ENCODE measurements around the gene CCDC198.

DNA sequence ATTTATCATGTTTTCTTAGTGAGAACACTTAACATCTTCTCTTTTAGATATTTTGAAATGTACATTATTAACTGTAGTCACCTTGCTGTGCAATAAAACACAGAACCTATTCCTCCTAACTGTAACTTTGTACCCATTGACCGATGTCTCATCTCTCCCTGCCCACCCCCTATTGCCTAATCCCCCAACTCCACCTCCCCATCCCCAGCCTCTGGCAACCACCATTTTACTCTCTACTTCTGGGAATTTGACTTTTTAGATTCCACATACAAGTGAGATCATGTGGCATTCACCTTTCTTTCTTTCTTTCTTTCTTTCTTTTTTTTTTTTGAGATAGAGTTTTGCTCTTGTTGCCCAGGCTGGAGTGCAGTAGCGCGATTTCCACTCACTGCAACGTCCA is 4.4 kb upstream of the CCDC198 start:
- TF ChIP-seq, protein P1, sequence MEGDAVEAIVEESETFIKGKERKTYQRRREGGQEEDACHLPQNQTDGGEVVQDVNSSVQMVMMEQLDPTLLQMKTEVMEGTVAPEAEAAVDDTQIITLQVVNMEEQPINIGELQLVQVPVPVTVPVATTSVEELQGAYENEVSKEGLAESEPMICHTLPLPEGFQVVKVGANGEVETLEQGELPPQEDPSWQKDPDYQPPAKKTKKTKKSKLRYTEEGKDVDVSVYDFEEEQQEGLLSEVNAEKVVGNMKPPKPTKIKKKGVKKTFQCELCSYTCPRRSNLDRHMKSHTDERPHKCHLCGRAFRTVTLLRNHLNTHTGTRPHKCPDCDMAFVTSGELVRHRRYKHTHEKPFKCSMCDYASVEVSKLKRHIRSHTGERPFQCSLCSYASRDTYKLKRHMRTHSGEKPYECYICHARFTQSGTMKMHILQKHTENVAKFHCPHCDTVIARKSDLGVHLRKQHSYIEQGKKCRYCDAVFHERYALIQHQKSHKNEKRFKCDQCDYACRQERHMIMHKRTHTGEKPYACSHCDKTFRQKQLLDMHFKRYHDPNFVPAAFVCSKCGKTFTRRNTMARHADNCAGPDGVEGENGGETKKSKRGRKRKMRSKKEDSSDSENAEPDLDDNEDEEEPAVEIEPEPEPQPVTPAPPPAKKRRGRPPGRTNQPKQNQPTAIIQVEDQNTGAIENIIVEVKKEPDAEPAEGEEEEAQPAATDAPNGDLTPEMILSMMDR (IDR thresholded peaks at IDR 0.05 in 4 of 5, conservative IDR thresholded peaks at IDR 0.05 in 1 of 5), result no peak
- no peak for TF ChIP-seq POLR2A (IDR thresholded peaks at IDR 0.05)
